Retinal pigment epithelial cell (primary cell): ENCODE measurements around the gene DNAJC5.
A peak's percentile ranks its signal among the peaks of the same experiment; 100 is the strongest.

Source experiments
- DNase-seq: peaks from one replicate; pipeline ENCODE4 v3.0.0-alpha.2; 2010; ENCODE audit warnings: low read depth
- H3K4me3 ChIP-seq: 2 replicates; pipeline ENCODE4 v1.5.1; 2011; ENCODE audit warnings: mild to moderate bottlenecking, low read length, control low read depth, moderate library complexity
- CTCF ChIP-seq: conservative IDR thresholded peaks from 2 replicates; pipeline ENCODE4 v1.5.1; 2011; ENCODE audit warnings: low read depth, low read length, control low read depth, inconsistent platforms

The DNAJC5 gene

GRCh38 chr20:63950701-63951397 is 55.9 kb downstream of the DNAJC5 start:
- H3K4me3 ChIP-seq, result no peak overlapping the region
- no peak for TF ChIP-seq CTCF
- DNase-seq, result no peak

GRCh38 chr20:63951398-63952209 is 56.7 kb downstream of the DNAJC5 start:
- no peak for TF ChIP-seq CTCF
- no peak overlapping the region for H3K4me3 ChIP-seq
- DNase-seq, result no peak

- H3K4me3 ChIP-seq, result no peak overlapping the region
- DNase-seq, result no peak
- TF ChIP-seq CTCF, result no peak
Observed at GRCh38 chr20:63952210-63952535, 57.2 kb downstream of the DNAJC5 start.

- H3K4me3 ChIP-seq, result no peak overlapping the region
Observed at GRCh38 chr20:63952769-63953168, 57.8 kb downstream of the DNAJC5 start.

GRCh38 chr20:63953764-63954429 is 59.0 kb downstream of the DNAJC5 start:
- no peak for DNase-seq
- no peak overlapping the region for H3K4me3 ChIP-seq
- TF ChIP-seq CTCF, result no peak

More at GRCh38 chr20:63952769-63953168, 57.8 kb downstream of the DNAJC5 start:
- no peak for DNase-seq
- TF ChIP-seq CTCF, result no peak

- DNase-seq, result no peak
- peak; percentile 39 for TF ChIP-seq CTCF
- peak overlapping the region; percentile 77 for H3K4me3 ChIP-seq
Observed at GRCh38 chr20:63955281-63955826, 60.4 kb downstream of the DNAJC5 start.
